ENCODE results near the gene TSPO.

TSPO gene

GRCh38 chr22:43157874-43158546, 6.7 kb downstream of the TSPO start:
- H3K9me3 ChIP-seq (ENCODE audit: low read length) = no peaks in the 10 kb centered on the region
- H3K4me1 ChIP-seq (ENCODE audit: insufficient read depth, low read length) = peaks cover 5% of the 10 kb centered on the region
- no peak overlapping the region for H2AFZ ChIP-seq (ENCODE audit: low read depth, low read length)
- no peak overlapping the region for H3K4me3 ChIP-seq (ENCODE audit: low read length)
- no peaks in the 10 kb centered on the region for H3K27me3 ChIP-seq (ENCODE audit: insufficient read depth, low read length)
- no peaks in the 10 kb centered on the region for H3K36me3 ChIP-seq (ENCODE audit: insufficient read depth, low read length)

GRCh38 chr22:43158778-43159483, 7.6 kb downstream of the TSPO start:
- H3K4me3 ChIP-seq (ENCODE audit: low read length) = no peak overlapping the region
- H3K36me3 ChIP-seq (ENCODE audit: insufficient read depth, low read length) = no peaks in the 10 kb centered on the region
- no peak overlapping the region for H2AFZ ChIP-seq (ENCODE audit: low read depth, low read length)
- no peaks in the 10 kb centered on the region for H3K27me3 ChIP-seq (ENCODE audit: insufficient read depth, low read length)
- H3K9me3 ChIP-seq (ENCODE audit: low read length) = no peaks in the 10 kb centered on the region
- H3K4me1 ChIP-seq (ENCODE audit: insufficient read depth, low read length) = peaks cover 9% of the 10 kb centered on the region

GRCh38 chr22:43159484-43160178, 8.3 kb downstream of the TSPO start:
- Histone ChIP-seq H3K4me1 (ENCODE audit: insufficient read depth, low read length) (peaks cover 9% of the 10 kb centered on the region), H3K9me3 (ENCODE audit: low read length) (no peaks in the 10 kb centered on the region), H2AFZ (ENCODE audit: low read depth, low read length) (no peak overlapping the region), H3K27me3 (ENCODE audit: insufficient read depth, low read length) (no peaks in the 10 kb centered on the region), H3K36me3 (ENCODE audit: insufficient read depth, low read length) (no peaks in the 10 kb centered on the region), H3K4me3 (ENCODE audit: low read length) (no peak overlapping the region)

DNA sequence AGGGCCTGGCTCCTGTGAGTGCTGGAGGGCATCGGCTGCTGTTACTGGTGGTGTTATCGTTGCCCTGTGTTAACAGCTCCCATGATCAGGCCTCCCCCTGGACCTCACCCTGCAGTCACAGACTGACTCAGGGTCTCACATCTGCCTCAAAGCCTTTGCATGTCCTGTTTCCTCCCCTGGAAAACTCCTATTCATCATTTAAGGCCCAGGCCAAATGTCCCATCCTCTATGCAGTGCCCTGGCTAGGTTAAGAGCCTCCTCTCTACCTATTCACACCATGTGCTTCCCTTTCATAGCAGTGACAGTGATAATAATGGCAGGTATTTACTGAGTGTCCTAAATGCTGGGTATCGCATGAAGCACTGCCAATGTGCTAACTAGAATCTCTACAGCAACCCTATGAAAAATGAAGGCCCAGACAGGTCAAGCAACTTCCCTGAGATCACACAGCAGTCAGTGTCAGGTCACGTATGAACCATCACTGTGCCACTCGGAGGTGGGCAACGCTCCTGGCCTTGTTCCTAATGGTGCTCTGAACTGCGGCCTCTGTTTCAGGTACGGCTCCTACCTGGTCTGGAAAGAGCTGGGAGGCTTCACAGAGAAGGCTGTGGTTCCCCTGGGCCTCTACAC, 9.3 kb downstream of the TSPO start:
- Histone ChIP-seq H3K36me3 (ENCODE audit: insufficient read depth, low read length) (no peaks in the 10 kb centered on the region), H3K27me3 (ENCODE audit: insufficient read depth, low read length) (no peaks in the 10 kb centered on the region), H3K9me3 (ENCODE audit: low read length) (no peaks in the 10 kb centered on the region), H3K4me1 (ENCODE audit: insufficient read depth, low read length) (peaks cover 9% of the 10 kb centered on the region), H2AFZ (ENCODE audit: low read depth, low read length) (no peak overlapping the region), H3K4me3 (ENCODE audit: low read length) (no peak overlapping the region)

DNA sequence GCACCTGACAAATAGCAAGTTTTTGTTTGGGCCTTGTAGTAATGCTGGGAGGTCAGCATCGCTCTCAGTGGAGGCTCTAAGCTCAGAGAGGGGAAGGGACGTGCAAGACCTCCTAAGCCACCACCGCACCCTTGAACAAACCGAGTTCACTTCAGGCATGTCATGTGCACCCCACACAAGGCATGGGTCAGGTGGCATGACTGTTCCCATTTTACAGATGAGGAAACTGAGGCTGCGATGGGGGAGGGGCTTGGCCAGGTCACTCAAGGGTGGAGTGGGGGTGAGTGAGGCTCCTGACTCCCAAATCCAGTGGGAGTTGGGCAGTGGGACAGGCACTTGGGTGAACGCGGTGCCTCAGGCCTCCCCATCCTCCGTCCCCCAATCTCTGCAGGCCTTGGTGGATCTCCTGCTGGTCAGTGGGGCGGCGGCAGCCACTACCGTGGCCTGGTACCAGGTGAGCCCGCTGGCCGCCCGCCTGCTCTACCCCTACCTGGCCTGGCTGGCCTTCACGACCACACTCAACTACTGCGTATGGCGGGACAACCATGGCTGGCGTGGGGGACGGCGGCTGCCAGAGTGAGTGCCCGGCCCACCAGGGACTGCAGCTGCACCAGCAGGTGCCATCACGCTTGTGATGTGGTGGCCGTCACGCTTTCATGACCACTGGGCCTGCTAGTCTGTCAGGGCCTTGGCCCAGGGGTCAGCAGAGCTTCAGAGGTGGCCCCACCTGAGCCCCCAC, 11.2 kb downstream of the TSPO start:
- Histone ChIP-seq H3K4me1 (ENCODE audit: insufficient read depth, low read length) (peaks cover 9% of the 10 kb centered on the region), H2AFZ (ENCODE audit: low read depth, low read length) (no peak overlapping the region), H3K9me3 (ENCODE audit: low read length) (no peaks in the 10 kb centered on the region), H3K4me3 (ENCODE audit: low read length) (no peak overlapping the region), H3K27me3 (ENCODE audit: insufficient read depth, low read length) (no peaks in the 10 kb centered on the region), H3K36me3 (ENCODE audit: insufficient read depth, low read length) (peaks cover 4% of the 10 kb centered on the region)

DNA sequence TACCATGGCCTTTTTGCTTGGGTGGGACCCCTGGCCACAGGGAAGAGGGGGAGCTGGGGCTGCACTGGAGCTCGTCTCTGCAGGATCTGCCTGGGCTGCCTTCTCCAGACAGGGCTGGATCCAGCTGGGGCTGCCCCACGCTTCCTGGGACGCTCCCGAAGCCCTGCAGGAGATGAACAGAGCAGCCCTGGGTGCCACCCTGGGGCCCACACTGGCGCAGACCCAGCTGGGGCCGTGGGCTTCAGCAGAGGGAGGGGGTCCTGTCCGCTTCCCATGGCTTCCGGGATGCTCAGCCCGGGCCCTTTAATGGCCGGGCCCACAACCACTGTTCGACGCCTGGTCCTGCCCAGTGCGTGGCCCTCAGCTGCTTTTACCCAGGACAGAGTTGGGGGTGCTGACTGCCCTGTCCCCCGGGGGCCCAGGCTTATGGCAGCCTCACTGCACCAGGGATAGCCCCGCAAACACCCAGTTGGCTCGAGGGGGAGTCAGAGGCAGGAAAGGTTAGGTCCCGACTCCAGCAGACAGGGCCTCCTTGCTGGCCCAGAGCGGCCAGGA, 12.0 kb downstream of the TSPO start:
- H3K4me1 ChIP-seq (ENCODE audit: insufficient read depth, low read length) = peaks cover 9% of the 10 kb centered on the region
- H2AFZ ChIP-seq (ENCODE audit: low read depth, low read length) = no peak overlapping the region
- peaks cover 12% of the 10 kb centered on the region for H3K36me3 ChIP-seq (ENCODE audit: insufficient read depth, low read length)
- no peaks in the 10 kb centered on the region for H3K9me3 ChIP-seq (ENCODE audit: low read length)
- no peaks in the 10 kb centered on the region for H3K27me3 ChIP-seq (ENCODE audit: insufficient read depth, low read length)
- no peak overlapping the region for H3K4me3 ChIP-seq (ENCODE audit: low read length)

GRCh38 chr22:43164636-43165035, 13.3 kb downstream of the TSPO start:
- H3K4me1 ChIP-seq (ENCODE audit: insufficient read depth, low read length) = peaks cover 7% of the 10 kb centered on the region
- H3K9me3 ChIP-seq (ENCODE audit: low read length) = no peaks in the 10 kb centered on the region
- H3K4me3 ChIP-seq (ENCODE audit: low read length) = no peak overlapping the region
- no peak overlapping the region for H2AFZ ChIP-seq (ENCODE audit: low read depth, low read length)
- peaks cover 25% of the 10 kb centered on the region for H3K36me3 ChIP-seq (ENCODE audit: insufficient read depth, low read length)
- H3K27me3 ChIP-seq (ENCODE audit: insufficient read depth, low read length) = no peaks in the 10 kb centered on the region

DNA sequence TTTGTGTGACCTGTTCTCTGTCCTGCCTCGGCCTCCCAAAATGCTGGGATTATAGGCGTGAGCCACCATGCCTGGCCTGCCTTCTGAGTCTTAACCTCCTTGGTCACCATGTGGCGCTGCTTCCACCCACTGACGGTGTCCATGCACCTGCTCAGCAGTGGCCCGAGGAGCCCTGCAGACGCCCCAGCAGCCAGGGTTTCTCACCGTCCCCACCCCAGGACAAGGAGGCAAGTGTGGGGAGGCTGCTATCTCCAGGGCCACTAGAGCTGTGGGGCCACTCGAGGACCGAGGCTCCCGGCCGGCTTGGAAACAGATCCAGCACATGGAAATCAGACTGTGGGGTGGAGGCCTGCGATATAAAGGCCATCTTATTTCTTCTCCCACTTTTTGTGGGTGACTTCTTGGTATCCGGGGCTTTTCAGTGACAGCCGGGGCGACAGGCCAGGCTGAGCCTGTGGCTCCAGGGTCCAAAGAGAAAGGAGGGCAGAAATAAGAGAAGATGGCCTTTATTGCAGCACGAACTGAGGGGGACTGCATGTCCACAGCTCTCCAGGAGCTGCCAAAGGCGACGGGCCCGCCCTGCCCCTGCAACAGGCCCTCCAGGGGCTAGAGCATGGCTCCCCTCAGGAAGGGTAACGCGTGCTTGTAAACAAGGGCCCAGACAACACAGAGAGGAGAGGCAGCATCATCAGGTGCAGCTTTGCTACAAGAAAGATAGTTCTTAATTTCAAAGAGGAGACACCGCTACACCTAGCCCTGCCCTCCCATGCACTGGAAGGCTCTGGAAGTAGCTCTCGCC, 15.0 kb downstream of the TSPO start:
- Histone ChIP-seq H3K9me3 (ENCODE audit: low read length) (no peaks in the 10 kb centered on the region), H3K4me1 (ENCODE audit: insufficient read depth, low read length) (peaks cover 4% of the 10 kb centered on the region), H3K27me3 (ENCODE audit: insufficient read depth, low read length) (no peaks in the 10 kb centered on the region), H3K4me3 (ENCODE audit: low read length) (no peak overlapping the region), H2AFZ (ENCODE audit: low read depth, low read length) (no peak overlapping the region), H3K36me3 (ENCODE audit: insufficient read depth, low read length) (peaks cover 39% of the 10 kb centered on the region)

GRCh38 chr22:43167001-43167589, 15.7 kb downstream of the TSPO start:
- Histone ChIP-seq H3K27me3 (ENCODE audit: insufficient read depth, low read length) (no peaks in the 10 kb centered on the region), H3K9me3 (ENCODE audit: low read length) (no peaks in the 10 kb centered on the region), H3K4me1 (ENCODE audit: insufficient read depth, low read length) (peaks cover 4% of the 10 kb centered on the region), H3K36me3 (ENCODE audit: insufficient read depth, low read length) (peaks cover 47% of the 10 kb centered on the region), H3K4me3 (ENCODE audit: low read length) (no peak overlapping the region), H2AFZ (ENCODE audit: low read depth, low read length) (no peak overlapping the region)

DNA sequence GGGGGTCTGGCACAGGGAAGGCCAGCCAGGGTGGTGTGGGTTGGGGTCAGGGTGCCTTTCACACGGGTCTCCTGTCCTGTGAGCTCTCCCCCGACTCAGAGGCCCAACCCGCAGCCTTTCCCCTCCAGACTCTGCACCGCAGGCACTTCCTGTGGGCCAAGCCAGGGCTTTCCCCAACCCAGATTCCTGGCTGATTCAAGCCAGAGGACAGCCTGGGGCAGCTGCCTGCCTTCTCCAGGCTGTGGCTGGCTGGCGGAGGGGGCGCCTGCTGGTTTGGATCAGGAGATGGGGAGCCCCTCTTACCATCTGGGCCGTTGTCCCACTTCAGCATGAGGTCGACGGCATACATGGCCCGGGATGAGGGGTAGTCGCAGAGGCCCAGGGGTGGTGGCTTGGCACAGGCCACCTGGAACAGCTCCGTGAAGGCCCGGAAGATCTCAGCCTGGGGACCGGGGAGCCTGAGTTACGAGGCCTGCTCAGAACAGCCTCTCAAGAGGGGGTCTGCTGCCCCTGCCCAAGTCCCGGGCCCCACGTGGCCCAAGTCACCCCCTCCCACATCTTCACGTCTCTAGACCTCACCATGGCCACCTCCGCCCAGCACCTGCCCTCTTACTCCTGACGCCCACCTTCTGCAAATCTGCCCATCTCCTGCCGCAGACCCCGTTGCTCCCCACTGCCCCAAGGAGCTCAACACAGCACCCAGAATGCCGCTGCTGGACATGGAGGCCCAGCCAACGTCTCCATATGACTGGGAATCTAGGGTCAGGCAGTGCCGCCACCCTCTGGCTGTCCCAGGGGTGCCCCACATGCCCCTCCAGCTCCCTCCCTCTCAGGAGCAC, 17.3 kb downstream of the TSPO start:
- no peak overlapping the region for H3K4me3 ChIP-seq (ENCODE audit: low read length)
- H3K36me3 ChIP-seq (ENCODE audit: insufficient read depth, low read length) = peaks cover 57% of the 10 kb centered on the region
- no peak overlapping the region for H2AFZ ChIP-seq (ENCODE audit: low read depth, low read length)
- H3K9me3 ChIP-seq (ENCODE audit: low read length) = no peaks in the 10 kb centered on the region
- H3K4me1 ChIP-seq (ENCODE audit: insufficient read depth, low read length) = peaks cover 2% of the 10 kb centered on the region
- no peaks in the 10 kb centered on the region for H3K27me3 ChIP-seq (ENCODE audit: insufficient read depth, low read length)
